Neural progenitor cell (in vitro differentiated cells): Measurements from ENCODE around the gene LRRK2.

ENCODE experiments used
- CTCF ChIP-seq: fragments of 200-600 bp; sonication (generic); IDR thresholded peaks from 2 replicates; pipeline ENCODE4 v1.5.1; 2017; ENCODE audit warnings: antibody characterized with exemption, mild to moderate bottlenecking
- EZH2phosphoT487 ChIP-seq: fragments of 200-600 bp; sonication (generic); IDR thresholded peaks from 2 replicates; pipeline ENCODE4 v1.6.1; 2017; ENCODE audit warnings: antibody characterized with exemption

GRCh38 chr12:40378691-40379090 lies 153.9 kb downstream of the LRRK2 start:
- TF ChIP-seq CTCF (no peak), EZH2phosphoT487 (no peak)
